Measurements from ENCODE around the gene PHF19.

PHF19 gene

DNA sequence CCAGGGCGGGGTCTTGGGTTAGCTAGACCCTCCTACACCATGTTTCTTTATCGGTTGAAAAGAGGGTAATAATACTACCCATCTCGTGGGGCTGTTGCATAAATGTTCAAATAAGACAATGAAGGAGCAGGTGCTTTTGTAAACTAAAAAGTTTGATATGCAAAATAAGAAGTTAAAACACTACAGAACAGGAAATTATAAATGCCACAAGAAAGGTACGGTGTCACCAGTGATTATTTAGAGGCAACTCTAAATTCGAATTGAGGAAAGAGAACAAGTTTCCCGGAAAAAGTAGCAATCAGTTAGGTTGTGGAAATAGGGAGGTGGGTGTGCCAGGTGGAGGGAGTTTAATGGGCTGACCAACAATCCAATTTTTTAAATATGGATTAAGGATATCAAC lies 2.5 kb upstream of the PHF19 start:
- ChIA-PET POLR2A (no interaction called here), CTCF (interaction anchor here (1.7 kb wide), 1 partner anchor 9 kb away, joined by 6 read pairs; no protein-coding TSS in a partner anchor)
- H3K4me3 ChIP-seq (ENCODE audit: low read depth, low read length) = no peak overlapping the region
- no peak for DNase-seq (ENCODE audit: low read depth, low spot score)
- no peak for TF ChIP-seq CTCF (IDR thresholded peaks at IDR 0.05; ENCODE audit: insufficient read depth, low read length, missing control alignments)

- ChIA-PET POLR2A (interaction anchor here (0.9 kb wide), 1 partner anchor 10 kb away, joined by 3 read pairs; no protein-coding TSS in a partner anchor), CTCF (interaction anchor here (1.2 kb wide), 1 partner anchor 9 kb away, joined by 3 read pairs; no protein-coding TSS in a partner anchor)
These were observed 1.5 kb upstream of the PHF19 start for GRCh38 chr9:120878188-120879130.

DNA sequence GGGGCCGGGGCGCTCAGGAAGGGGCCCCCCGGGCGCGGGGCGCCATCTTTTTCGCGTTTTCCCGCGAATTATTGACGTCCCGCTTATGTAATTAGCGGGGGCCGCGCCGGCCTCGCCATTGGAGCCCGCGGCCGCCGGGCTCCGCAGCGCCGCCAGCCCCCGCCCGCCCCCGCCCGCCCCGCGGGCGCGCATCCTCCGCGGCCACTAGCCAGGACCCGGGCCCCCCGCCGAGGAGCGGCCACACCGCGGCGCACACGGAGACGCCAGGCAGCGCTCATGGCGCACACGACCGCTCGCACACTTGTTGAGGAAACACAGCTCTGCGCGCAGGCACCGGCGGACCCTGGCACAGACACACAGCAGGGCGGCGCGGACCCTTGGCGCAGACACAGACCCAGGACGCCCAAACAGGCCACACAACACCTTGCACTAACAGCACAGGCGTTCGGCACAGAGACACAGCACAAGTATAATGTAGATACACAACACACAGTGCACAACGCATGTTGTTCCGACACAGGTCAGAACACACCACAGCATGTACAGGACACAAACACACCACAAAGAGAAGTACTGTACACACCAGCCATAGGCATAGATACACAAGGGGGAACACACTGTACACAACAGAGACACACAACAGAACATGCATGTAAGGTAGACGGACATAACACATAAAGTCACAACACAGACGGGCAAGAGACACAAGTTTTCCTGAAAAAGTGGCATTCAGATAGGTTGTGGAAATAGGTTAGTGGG lies 467 bp upstream of the PHF19 start:
- ChIA-PET POLR2A (interaction anchor here (0.5 to 0.9 kb wide), 2 partner anchors 9 to 43 kb away, joined by 3 read pairs; no protein-coding TSS in a partner anchor), CTCF (interaction anchor here (1.2 kb wide), 1 partner anchor 8 kb away, joined by 3 read pairs; no protein-coding TSS in a partner anchor)
- H3K4me3 ChIP-seq (ENCODE audit: low read depth, low read length) = peak overlapping the region; percentile 67
- DNase-seq (ENCODE audit: low read depth, low spot score) = no peak
- TF ChIP-seq CTCF (IDR thresholded peaks at IDR 0.05; ENCODE audit: insufficient read depth, low read length, missing control alignments) = peak; percentile 16

More at GRCh38 chr9:120878188-120879130, 1.5 kb upstream of the PHF19 start:
- H3K4me3 ChIP-seq (ENCODE audit: low read depth, low read length) = no peak overlapping the region; the same call in 1 of the 2 replicates
- TF ChIP-seq CTCF (IDR thresholded peaks at IDR 0.05; ENCODE audit: insufficient read depth, low read length, missing control alignments) = no peak
- no peak for DNase-seq (ENCODE audit: low read depth, low spot score)

- peak; percentile 19 for DNase-seq (ENCODE audit: low read depth, low spot score)
- CTCF ChIA-PET = interaction anchor here (1.3 kb wide), 1 partner anchor 10 kb away, joined by 3 read pairs; no protein-coding TSS in a partner anchor
- POLR2A ChIA-PET = interaction anchor here (0.6 kb wide), 1 partner anchor 85 kb away, joined by 3 read pairs; no protein-coding TSS in a partner anchor
- peak; percentile 15 for TF ChIP-seq CTCF (IDR thresholded peaks at IDR 0.05; ENCODE audit: insufficient read depth, low read length, missing control alignments)
- H3K4me3 ChIP-seq (ENCODE audit: low read depth, low read length) = peak overlapping the region; percentile 67
These were observed 790 bp downstream of the PHF19 start for GRCh38 chr9:120875954-120876841.

GRCh38 chr9:120875643-120875953 lies 1.4 kb downstream of the PHF19 start:
- TF ChIP-seq CTCF (IDR thresholded peaks at IDR 0.05; ENCODE audit: insufficient read depth, low read length, missing control alignments) = no peak
- H3K4me3 ChIP-seq (ENCODE audit: low read depth, low read length) = peak overlapping the region; percentile 67
- no peak for DNase-seq (ENCODE audit: low read depth, low spot score)
- ChIA-PET POLR2A (no interaction called here), CTCF (interaction anchor here (1.3 kb wide), 1 partner anchor 9 kb away, joined by 3 read pairs; no protein-coding TSS in a partner anchor)

Data from AG04449 (cell line).